ENCODE results near the gene KLHL10.
"Not testable (repeated sequence)": the region's sequence is repeated elsewhere in the genome, so short reads cannot be mapped to it uniquely, and the experiment has no call there.

Gene KLHL10

DNA sequence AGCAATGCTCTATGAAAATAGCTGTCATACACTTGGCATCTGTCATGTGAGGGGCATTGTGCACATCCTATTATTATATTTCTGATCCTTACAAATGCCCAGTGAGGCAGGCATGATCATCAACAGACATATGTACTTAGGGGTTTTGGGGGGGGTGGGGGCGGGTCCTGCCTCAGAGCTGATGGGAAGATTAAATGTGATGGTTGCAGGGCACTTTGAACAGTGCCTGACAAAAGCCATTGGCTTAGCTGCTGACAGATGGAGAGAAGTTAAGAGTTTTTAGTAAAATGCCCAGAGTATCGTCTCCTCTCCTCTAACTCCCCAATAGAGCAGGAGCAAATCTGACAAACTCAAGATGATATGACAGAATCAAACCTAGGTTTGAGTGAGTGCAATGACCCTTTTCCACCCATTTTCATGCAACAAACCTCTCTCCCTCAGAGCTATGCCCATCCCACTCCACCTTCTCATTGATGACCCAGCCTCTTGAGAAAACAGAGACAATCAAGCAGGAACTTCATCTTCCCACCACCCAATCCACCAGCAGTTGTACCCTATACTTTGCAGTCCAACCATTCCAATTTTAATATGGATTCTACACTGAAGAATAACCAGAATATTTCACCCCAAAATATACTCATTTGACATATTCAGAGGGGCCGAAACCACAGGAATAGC lies 22.8 kb downstream of the KLHL10 start:
- DNase-seq: no peak

DNA sequence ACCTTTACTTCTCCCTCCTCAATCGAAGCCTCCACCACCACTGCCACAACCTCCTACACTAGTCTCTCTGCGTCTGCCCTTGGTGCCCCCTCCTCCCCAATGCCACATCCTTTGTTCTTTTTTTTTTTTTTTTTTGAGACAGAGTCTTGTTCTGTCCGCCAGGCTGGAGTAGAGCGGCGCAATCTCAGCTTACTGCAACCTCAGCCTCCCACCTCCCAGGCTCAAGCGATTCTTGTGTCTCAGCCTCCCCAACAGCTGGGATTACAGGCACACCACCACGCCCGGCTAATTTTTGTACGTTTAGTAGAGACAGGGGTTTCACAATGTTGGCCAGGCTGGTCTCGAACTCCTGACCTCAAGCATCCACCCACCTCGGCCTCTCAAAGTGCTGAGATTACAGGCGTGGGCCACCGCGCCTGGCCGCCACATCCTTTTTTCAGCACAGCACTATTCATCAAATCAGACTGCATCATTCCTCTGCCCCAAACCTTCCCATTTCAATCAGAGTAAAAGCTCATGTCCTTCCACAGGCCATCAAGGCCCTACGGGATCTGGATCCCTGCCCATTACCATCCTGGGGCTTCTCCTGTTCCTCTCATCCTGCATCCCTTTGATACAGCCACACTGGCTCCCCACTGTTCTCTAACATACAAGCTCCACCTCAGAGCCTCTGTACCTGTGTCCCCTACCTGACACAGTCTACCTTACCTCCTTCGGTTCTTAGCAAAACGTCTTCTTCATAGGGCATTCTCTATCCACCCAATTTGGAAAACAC lies 25.6 kb downstream of the KLHL10 start:
- peak; percentile 18 for DNase-seq

DNA sequence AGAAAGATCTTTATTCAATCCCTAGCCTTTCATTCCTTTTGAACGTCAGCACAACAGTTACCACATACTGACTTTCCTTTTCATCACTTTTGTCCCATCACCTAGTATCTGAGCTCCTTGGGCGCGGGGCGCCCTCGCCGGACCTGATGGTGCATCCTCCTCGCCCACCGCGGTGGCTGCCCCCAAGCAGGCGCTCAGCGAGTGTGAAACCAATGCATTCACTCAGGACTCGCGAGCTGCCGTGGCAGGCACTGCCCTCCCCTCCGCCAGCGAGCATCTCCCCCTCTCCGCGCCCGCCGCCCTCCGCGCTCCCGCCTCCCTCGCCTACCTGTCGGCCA lies 26.8 kb downstream of the KLHL10 start:
- no peak for DNase-seq

DNA sequence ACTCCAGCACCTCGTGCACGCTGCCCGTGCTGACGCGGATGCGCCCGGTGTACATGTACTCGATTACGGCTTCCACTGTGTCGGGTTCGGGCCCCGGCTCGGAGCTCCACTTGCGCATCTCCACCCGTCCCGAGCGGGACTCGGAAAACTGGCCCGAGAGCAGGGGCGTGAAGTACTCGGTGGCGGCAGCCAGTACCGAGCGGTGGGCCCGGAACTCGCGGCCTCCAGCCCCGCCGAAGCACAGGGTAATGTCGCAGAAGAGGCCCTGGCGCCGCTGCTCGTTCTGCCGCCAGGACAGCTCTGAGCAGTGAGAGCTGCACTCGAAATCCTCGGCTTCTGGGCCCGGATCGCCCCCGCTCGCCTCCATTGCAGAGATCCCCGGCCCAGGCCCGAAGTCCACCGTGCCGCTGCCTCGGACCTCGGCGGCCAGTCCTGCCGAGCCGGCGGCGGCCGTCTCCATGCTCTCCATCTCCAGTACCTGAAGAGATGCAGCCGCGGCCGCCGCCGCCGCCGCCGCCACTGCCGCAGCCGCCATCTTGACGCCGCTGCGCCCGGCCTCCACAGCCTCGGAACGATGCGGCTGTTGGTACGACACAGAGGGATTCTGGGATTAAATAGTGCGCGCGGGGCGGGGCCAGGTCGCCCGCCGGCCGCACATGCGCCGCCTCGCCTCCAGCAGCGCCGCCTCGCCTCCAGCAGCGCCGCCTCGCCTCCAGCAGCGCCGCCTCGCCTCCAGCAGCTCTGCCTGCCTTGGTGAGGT lies 27.4 kb downstream of the KLHL10 start, which contains the start of gene KLHL11:
TSS of gene KLHL11 (minus strand) at position 588 of the 760 bp plus-strand sequence. CDS start at position 535, 53 bp downstream.
- peak; percentile 87 for DNase-seq

DNA sequence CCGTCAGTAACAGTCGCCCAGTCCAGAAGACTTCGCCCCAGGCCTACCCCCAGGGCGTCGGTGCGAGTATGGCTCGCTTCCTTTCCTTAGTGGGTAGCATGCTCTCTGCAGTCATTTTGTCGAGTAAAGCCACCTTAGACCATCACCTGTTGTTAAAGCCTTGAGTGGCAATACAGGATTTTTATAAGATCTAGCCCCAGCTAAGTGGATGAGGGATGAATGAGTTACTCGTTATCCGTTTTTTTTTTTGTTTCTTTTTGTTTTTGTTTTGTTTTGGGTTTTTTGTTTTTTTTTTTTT lies 27.9 kb downstream of the KLHL10 start:
- no peak for DNase-seq

DNA sequence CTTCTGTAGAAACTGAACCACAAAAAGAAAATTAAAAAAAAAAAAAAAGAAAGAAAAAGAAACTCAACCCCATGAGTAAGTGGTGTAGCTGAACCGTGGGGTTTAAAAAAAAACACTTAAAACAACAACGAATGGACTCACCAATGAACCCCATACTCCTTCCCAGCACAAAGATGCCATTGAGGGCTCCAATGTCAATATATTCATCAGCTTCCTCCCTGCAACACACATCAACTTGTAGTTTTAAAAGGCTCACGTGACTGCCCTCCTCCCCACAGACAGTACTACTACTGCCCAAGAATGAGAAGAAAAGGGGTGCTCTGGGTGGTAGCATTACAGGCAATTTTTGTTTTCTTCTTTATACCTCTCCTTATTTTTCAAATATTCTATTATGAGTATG lies 30.9 kb downstream of the KLHL10 start:
- no peak for DNase-seq

DNA sequence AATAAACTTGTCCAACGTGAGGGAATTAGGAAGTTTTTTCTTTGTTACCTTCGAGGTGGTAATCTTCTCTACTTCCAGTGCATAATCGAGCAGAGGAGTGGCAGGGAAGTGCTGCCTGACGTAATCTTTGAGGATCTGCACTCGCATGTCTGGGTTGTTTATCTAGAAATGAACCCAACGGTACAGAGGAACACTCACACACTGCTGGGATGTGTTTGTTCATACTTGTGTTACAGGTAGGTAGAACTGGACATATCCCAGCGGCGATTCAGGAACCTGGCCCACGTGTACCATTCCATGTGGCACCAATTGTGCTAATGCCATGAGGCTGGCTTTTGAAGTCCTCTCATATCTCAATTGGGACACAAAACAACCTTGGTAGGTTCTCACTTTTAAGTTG lies 31.8 kb downstream of the KLHL10 start:
- no peak for DNase-seq

DNA sequence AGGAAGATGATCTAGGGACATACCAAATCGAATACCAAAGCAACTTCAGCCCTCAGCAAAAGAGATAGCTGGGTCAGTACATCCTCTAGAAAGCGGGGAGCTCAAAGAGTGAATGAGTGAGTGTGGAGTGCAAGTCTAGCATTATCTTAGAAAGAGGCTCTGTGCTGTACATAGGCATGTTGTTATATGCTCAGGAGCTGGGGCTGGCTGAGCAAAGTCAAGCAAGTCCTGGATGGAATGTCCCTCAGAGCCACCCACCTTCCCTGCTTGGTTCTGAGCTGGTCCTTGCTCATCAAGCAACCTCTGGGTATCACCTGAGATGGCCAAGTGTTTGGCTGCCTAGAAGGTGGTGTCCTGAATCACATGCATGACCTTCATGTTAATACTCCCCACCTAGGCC lies 32.5 kb downstream of the KLHL10 start:
- DNase-seq: no peak

DNA sequence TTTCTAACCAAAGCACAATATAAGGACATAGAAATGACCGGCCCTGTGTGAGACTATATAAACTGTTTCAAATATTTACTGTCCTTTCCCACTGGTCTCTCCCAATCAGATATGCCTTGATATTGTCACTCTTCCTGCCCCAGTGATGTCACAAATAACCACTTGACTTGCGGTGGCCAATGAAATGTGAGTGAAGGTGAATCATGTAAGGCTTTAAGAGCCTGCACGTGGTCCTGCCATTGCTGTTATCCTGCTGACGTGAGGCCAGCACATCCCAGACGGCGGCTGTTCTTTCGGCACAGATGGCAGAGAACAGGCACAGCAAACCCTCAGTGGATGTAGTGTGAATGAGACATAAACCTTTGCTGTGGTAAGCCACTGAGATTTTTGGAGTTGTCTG lies 33.0 kb downstream of the KLHL10 start:
- no peak for DNase-seq

DNA sequence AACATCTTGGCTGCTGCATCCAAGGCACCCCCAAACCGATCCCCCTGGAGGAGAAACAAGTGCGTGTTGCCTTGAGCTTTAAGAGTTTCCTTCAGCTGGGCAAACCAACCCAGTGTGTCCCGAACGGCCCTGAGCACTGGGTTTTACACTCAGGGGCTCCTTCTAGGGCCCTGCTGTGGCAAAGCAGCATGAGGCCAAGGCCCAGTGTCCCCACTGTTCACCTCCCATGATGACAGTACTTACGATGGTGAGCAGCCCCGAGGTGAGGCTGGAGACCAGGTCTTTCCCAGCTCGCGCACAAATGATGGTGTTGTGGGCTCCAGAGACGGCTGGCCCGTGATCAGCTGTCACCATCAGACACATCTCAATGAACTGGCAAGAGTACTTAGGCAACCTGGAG lies 34.2 kb downstream of the KLHL10 start:
- DNase-seq: no peak

DNA sequence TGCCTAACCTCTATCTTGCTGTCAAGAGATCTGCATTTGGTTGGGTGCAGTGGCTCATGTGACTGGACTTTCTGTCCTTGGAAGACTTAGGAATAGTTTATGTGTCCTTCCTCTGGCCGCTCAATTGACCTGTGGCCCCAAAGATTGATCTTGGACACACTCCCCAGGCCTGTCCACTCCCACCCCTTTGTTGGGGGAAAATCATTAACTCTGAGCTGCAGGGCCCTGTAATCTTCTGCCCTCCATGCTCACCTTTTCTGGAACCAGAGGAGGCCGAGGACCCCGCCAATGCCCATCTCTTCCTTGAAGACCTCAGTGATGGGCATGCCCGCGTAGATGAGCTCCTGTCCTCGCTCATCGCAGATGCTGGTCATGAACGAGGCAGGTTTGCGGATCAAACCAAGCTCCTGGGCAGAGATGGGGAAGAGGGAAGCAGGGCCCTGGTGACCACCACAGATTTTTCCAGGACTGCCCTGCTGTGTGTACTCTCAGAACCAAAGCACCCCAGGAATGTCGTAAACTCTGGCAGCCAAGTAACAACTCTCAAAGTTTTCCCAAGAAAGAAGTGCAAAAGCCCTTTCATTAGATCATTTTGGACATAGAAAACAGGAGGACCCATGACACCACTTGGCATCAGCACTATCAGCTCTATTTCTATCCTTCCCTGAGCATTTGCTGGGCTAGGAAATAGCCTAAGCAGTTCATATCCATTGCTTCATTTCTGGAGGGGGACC lies 36.1 kb downstream of the KLHL10 start:
- DNase-seq: no peak

DNA sequence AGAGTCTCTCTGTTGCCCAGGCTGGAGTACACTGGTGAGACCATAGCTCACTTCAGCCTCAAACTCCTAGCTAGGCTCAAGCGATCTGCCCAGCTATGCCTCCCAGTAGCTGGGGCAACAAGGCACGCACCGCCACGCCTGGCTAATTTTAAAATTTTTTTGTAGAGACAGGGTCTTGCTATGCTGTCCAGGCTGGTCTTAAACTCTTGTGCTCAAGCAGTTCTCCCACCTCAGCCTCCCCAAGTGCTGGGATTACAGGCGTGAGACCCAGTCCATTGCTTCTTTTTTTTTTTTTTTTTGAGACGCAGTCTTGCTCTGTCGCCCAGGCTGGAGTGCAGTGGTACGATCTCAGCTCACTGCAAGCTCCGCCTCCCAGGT lies 36.7 kb downstream of the KLHL10 start:
- DNase-seq: not testable (repeated sequence)

DNA sequence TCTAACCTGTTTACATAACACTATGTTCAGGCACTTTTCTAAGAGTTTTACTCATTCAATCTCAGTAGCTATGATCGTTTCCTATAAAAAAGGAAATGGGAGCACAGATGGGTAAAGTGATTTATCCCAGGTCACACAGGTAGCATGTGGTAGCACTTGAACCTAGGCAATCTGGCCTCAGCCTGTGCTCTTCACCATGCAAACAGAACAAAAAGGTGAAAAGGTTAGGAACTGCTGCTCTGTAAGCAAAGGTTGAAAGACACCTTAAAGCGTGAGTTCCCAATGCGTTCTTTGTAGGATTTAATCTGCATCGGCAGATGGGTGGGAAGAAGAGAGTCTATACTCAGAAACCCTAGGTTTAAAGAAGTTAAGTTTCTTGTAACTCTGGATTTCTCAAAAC lies 42.5 kb downstream of the KLHL10 start:
- no peak for DNase-seq

DNA sequence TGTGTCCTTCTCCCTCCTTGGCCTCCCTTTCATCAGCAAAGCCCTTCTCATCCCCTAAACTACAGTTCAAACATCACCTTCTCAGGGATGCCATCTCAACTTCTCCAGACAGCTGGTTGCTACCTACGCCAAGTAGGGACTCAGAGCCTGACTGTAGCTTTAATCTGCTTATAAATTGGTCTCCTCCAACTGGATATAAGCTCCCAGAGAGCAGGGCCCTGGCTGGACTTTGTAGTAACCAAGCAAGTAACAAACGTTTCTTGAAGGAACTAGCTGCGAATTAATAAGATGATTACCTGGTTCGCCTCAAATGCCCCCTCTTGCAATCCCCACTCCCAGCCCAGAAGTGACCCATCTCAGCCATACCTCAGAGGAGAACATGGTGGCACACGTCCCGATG lies 45.1 kb downstream of the KLHL10 start:
- DNase-seq: no peak

DNA sequence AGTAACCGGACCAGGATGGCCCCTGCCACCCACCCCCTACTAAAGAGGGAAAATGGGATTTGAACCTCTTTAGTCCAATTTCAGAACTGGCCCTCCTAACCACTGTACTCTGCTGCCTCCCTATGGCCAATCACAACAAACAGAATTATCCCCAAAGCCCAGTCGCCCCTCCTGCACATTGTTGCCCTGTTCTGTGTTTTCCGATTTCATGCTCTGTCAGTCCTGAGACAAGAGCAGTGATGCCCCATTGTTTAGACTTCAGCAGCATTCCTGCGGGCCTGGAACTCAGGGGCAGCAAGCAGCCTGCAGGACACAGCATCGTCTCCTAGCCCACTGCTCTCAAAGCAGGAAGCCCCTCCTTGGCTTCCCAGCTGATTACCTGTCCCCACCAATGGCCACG lies 48.1 kb downstream of the KLHL10 start:
- no peak for DNase-seq

DNA sequence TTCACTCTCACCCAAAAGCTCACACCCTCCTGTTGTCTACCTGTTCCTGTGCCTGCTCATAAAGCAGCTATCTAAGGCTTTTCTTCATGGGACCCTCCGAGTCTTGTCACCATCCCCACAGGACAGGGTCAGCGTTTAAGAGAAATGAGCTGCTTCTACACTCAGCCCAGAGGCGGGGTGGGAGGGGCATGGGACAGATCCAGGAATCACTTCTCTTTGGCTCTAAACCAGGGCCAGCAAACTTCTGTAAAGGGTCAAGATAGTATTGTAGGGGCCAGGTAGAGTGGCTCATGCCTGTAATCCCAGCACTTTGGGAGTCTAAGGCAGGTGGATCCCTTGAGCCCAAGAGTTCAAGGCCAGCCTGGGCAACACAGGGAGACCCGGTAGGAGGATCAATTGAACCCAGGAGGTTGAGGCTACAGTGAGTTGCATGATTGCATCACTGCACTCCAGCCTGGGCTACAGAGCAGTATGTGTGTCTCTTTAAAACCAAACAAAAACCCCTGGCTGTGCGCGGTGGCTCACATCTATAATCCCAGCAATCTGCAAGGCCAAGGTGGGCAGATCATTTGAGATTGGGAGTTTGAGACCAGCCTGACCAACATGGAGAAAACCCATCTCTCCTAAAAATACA lies 50.8 kb downstream of the KLHL10 start:
- DNase-seq: no peak

DNA sequence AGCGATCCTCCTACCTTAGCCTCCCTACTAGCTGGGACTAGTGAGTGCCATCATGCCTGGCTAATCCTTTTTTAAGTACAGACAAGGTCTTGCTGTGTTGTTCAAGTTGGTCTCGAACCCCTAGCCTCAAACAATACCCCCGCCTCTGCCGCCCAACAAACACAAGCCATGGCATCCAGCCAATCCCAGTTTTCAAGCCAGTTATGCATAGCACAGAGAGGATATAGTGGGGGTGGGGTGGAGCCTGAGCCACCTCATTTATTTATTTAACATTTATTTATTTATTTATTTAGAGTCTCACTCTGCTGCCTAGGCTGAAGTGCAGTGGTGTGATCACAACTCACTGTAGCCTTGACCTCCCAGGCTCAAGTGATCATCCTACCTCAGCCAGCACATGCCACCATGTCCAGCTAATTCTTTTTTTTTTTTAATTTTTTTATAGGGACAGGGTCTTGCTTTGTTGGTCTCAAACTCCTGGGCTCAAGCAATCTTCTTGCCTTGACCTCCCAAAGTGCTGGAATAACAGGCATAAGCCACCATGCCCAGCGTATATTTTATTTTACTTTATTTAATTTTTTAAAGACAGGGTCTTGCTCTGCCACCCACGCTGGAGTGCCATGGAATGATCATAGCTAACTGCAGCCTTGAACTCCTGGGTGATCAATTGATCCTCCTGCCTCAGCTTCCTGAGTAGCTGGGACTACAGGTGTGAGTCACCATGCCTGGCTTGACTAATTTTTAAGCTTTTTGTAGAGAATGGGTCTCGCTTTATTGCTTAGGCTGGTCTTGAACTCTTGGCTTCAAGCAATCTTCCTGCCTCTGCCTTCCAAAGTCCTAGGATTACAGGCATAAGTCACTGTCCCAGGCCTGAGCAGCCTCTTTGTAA lies 53.8 kb downstream of the KLHL10 start:
- no peak for DNase-seq

DNA sequence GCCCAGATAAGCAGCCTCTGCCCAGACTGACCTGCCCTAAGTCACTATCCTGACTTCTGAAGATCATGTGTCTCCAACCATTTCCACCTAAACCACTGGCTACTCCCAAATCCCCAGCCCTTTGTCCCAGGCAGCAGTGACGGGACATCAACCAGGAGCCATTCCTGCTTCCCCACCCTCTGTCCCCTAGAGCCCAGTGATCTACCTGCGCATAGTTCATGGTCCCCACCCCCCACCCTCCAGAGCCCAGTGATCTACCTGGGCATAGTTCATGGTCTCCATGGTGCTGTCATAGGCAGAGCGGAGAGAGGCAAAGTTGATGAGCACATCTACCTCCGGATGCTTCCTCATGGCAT lies 54.4 kb downstream of the KLHL10 start:
- DNase-seq: no peak

DNA sequence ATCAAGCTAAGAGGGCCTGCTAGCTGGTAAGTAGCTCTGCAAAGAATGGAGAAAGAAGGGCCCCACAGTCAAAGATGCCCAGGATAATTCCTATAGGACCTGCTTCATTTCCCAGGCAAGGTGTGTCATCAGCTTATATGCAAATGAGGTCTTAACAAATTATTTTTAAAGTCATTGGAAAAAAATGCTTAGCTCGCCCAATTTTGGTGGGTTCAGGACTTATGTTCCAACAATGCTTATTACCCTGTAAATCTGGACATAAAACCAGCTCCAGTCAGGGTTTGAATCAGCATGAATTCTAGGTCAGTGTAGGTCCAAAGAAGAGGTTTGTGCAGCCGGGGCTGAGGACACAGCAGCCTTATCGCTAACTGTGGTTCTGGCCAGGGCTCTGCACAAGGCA lies 55.8 kb downstream of the KLHL10 start:
- no peak for DNase-seq

DNA sequence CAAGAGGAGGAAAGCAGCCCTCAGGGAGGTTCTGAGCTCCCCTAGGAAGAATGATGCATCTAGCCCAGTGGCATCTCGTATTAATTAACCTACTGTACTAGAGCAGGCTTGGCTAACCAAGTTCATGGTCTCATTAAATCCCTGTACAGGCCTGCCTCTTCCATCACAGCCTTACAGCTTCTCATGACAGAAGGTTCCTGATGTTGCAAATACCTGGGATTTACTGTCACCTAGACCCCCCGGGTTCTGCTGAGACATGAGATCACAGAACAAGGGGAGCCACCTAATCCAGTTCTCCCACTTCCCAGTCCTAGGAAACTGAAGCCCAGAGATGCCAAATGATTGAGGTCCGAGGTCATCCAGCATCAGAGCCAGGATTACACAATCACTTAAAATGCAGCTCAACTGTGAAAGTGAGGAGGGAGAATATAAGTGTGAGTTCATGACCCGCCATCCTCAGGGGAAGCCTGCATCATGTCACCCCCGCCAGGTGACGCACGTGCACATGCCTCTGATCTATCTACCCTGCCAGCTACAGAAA lies 57.2 kb downstream of the KLHL10 start:
- DNase-seq: no peak

DNA sequence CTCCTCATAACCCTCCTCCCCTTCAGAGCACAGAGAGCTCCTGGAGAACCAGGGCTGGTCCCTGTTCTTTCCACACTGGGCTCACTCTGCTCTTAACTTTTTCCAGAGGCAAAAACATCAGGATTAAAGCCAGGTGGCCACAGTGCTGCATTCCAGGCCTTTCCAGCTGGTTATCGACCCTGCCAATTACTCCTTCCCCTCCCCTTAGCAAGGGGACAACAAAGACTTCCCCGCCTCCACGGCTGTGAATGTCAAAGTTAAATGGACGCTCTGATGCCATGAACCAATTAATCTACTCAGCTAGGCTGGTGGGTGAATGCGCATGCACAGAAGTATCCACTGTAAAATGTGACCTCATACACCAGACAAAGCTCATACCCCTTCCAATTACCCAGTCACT lies 58.0 kb downstream of the KLHL10 start:
- no peak for DNase-seq

DNA sequence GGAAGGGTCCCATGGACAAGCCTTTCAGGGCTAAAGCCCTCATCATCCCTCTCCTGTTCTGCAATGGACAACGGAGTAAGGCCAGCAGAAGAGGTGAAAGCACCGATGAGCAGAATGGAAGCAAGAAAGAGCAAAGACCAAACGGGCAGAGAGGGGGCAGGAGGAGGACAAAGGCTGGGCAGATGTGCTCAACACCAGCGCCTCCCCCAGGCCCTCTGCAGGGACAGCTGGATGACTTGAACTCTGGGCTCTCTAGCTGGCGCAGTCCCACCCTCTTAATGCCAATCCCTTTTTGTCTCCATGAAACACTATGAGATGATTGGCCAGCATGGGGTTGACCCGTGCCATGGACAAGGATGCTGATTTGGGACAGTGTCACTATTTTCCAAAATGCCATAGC lies 59.1 kb downstream of the KLHL10 start:
- DNase-seq: no peak

All from CD4-positive, alpha-beta T cell treated with Interleukin-15 for 1 hour (primary cell).